Cardiac fibroblast (primary cell): ENCODE measurements around the gene ALCAM.

Experiments
- DNase-seq, 2 donors: peaks; one replicate each; pipeline versions ENCODE4 v3.0.0 to v3.0.0-alpha.2; 2010; ENCODE audit warnings: low read depth in 2 of 2
- H3K4me3 ChIP-seq, 2 donors: replicated peaks in 1 of 2; 1 replicate in 1 of 2; 2 replicates in 1 of 2; pipeline ENCODE4 v1.5.1; 2011; ENCODE audit warnings: low read depth in 2 of 2, low read length in 2 of 2, mild to moderate bottlenecking in 2 of 2, moderate library complexity in 1 of 2
- CTCF ChIP-seq: IDR thresholded peaks from one replicate; pipeline ENCODE4 v1.5.1; 2011; ENCODE audit warnings: low read depth, mild to moderate bottlenecking, low read length, inconsistent platforms

ALCAM gene

GRCh38 chr3:105368566-105369499 lies 2.1 kb downstream of the ALCAM start:
- H3K4me3 ChIP-seq: peak overlapping the region; percentile 79 to 95
- peak; percentile 66 to 75 for DNase-seq
- no peak for TF ChIP-seq CTCF

DNA sequence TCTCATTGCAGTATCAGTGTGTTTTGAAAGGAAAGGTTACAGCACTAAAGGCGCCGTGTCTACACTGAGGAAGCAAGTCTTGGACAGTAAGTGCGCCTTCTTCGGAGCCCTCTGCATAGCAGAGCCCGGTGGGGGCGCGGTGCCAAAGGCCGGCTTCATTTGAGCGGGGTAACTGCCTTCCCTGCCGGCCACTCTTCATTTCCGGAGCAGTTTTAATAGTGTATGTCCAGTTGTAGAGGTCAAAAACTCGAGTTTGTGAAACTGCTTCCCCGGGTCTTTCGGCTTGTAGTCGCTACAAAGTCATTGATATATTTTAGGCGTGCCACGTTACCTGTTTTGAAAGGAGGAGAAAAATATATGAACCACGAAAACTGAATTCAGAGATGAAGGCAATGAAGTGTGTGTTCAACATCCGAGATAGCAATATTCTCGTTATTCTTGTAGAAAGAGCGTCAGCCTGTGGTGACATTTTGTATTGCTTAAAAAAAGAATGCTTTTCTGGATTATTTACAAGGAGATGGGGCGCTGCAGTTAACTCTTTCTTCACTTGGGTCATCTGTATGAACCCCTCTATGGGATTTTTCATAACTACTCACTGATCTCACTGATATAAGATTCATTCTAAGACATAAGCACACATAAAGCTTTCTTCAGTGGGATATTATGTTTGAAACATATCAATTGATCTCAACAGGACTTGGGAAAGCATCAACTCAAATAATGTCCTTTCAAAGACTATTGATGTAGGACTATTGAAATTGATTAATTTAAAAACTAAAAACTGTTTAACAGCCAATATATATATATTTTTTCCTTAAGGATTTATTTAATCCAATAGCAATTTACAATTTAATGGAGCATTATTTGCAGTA lies 3.0 kb downstream of the ALCAM start:
- DNase-seq: peak; percentile 81 to 85
- peak overlapping the region; percentile 79 to 95 for H3K4me3 ChIP-seq
- TF ChIP-seq CTCF: peak; percentile 76

- DNase-seq: no peak
- no peak for TF ChIP-seq CTCF
- H3K4me3 ChIP-seq: no peak overlapping the region
These were observed 6.7 kb downstream of the ALCAM start for GRCh38 chr3:105373383-105373782.

DNA sequence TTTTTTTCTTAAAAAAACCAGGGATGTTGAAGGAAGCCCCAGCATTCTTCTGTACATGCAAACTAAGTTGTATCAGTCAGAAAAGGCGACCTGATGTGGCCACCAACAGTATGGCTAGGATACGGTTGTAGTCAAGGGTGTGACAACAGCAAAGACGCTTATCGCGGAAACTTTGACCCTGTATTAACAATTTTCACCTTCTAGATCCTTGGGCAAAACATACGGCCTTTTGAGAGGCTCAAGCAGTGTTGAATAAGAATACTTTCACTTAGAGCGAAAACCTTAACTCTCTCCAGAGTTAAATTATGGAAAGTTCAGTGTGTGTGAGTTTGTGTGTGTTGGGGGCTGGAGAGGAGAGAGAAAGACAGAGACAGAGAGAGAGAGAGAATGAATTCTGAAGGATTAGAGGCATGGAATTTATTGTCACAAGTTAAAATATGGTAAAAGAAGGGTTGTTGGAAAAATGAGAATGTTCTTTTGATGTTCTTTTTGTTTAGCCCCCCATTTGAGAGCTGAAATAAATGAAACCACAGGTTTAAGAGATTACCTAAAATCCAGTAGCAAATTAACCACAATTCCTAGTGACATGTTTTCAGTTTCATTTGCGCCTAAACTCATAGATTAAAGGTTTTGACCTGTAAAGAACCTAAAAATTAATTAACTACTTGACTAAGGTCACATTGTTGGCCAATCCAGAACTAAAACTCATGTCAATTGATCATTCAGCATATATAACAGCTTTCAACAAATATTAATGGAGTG lies 9.2 kb downstream of the ALCAM start:
- TF ChIP-seq CTCF: no peak
- no peak for DNase-seq
- no peak overlapping the region for H3K4me3 ChIP-seq

- no peak for TF ChIP-seq CTCF
- DNase-seq: no peak
These were observed 11.0 kb downstream of the ALCAM start for GRCh38 chr3:105377716-105378115.

GRCh38 chr3:105385179-105385578 lies 18.5 kb downstream of the ALCAM start:
- no peak overlapping the region for H3K4me3 ChIP-seq
- no peak for DNase-seq
- no peak for TF ChIP-seq CTCF

More at GRCh38 chr3:105377716-105378115, 11.0 kb downstream of the ALCAM start:
- H3K4me3 ChIP-seq: no peak overlapping the region
